ENCODE measurements around the gene MANBA. TPM values are rescaled to one million over a fixed set of nuclear protein-coding genes. Genes with fewer than 3 reads are reported as not detected.

The MANBA gene
- total and polyA plus RNA-seq, 2 of the 4 experiments (the other 2 are of a cell fraction) = 11.5 to 17.2 TPM

DNA sequence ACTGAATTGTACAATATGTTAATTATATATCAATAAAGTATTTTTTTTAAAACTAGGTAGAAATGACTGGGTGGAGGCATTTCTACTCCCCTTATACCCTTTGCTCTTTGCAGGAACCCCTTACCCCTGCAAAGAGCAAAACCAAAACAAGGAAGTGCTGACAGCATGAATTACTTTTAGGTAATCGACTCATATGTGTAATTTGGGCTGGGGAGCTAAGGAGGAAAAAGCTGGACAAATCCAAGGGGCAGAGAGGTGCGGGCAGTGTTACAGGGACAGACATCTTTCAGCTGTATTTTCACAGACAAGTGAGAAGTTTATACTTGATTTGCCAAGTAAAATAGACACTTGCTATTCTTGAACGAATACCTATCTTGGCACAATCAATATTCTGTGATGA is 35.5 kb downstream of the MANBA start:
- H3K36me3 ChIP-seq (ENCODE audit: control insufficient read depth, insufficient read depth, low read length) = peaks cover 8% of the 10 kb centered on the region; the same call in 1 of the 2 replicates
- no peak overlapping the region for H2BK20ac ChIP-seq (ENCODE audit: low read depth, low read length)
- H4K8ac ChIP-seq (ENCODE audit: low read depth in 2 of 2, low read length in 2 of 2) = no peak overlapping the region
- H4K5ac ChIP-seq (ENCODE audit: low read depth, low read length) = no peak overlapping the region
- ChIA-PET POLR2A (ENCODE audit: unreplicated experiment) (no interaction called here), CTCF (no interaction called here)
- H3K18ac ChIP-seq (ENCODE audit: low read depth, low read length) = no peak overlapping the region
- H3K9me3 ChIP-seq (ENCODE audit: control insufficient read depth, insufficient read depth, low read length) = no peaks in the 10 kb centered on the region
- H3K9me1 ChIP-seq (ENCODE audit: insufficient read depth, low read length) = peaks cover 3% of the 10 kb centered on the region; the same call in 1 of the 2 replicates
- H3K4me1 ChIP-seq (ENCODE audit: control insufficient read depth, insufficient read depth, low read length) = no peaks in the 10 kb centered on the region
- ATAC-seq (ENCODE audit: low read depth) = no peak
- no peak overlapping the region for H3K56ac ChIP-seq (ENCODE audit: extremely low read depth, insufficient read depth, low read length)
- H3K27ac ChIP-seq (ENCODE audit: insufficient read depth, low read length) = no peak overlapping the region
- no peak overlapping the region for H2BK120ac ChIP-seq (ENCODE audit: low read depth, low read length)
- no peak overlapping the region for H2AFZ ChIP-seq (replicated peaks; ENCODE audit: low read length, poor library complexity)
- TF ChIP-seq RCOR1 (IDR thresholded peaks at IDR 0.05; ENCODE audit: insufficient replicate concordance, low read length) (no peak), RAD21 (IDR thresholded peaks at IDR 0.05; ENCODE audit: low read length) (no peak), POLR2A (IDR thresholded peaks at IDR 0.05; ENCODE audit: low read depth, low read length) (no peak), SMC3 (IDR thresholded peaks at IDR 0.05; ENCODE audit: low read depth, low read length) (no peak), CEBPB (IDR thresholded peaks at IDR 0.05; ENCODE audit: low read depth, low read length) (no peak), MAZ (IDR thresholded peaks at IDR 0.05; ENCODE audit: borderline replicate concordance, low read depth, low read length) (no peak), ELK1 (IDR thresholded peaks at IDR 0.05; ENCODE audit: borderline replicate concordance, low read depth, low read length) (no peak), MXI1 (IDR thresholded peaks at IDR 0.05; ENCODE audit: borderline replicate concordance, low read depth, low read length) (no peak), CTCF (conservative IDR thresholded peaks at IDR 0.05; ENCODE audit: low read depth, low read length) (no peak), FOS (IDR thresholded peaks at IDR 0.05; ENCODE audit: low read depth, low read length) (no peak), NFE2L2 (IDR thresholded peaks at IDR 0.05; ENCODE audit: low read depth, low read length) (no peak), BHLHE40 (IDR thresholded peaks at IDR 0.05; ENCODE audit: low read depth, low read length) (no peak), MAFK (IDR thresholded peaks at IDR 0.05; ENCODE audit: low read depth, low read length) (no peak), CHD1 (IDR thresholded peaks at IDR 0.05; ENCODE audit: low read depth, low read length) (no peak)
- TF ChIP-seq, protein P1, sequence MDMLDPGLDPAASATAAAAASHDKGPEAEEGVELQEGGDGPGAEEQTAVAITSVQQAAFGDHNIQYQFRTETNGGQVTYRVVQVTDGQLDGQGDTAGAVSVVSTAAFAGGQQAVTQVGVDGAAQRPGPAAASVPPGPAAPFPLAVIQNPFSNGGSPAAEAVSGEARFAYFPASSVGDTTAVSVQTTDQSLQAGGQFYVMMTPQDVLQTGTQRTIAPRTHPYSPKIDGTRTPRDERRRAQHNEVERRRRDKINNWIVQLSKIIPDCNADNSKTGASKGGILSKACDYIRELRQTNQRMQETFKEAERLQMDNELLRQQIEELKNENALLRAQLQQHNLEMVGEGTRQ (IDR thresholded peaks at IDR 0.05; ENCODE audit: low read depth, low read length) = no peak
- WGBS, 2 experiments (ENCODE audit: extremely low coverage in 2 of 2, insufficient read length in 1 of 2) = no CpG with 5 or more reads among the region's 3 CpGs
- no peak overlapping the region for H3K23ac ChIP-seq (ENCODE audit: low read depth, low read length)
- no peak overlapping the region for H3K4me2 ChIP-seq (ENCODE audit: low read depth, low read length)
- no peak overlapping the region for H2BK15ac ChIP-seq (ENCODE audit: low read depth, low read length)
- in situ Hi-C loops (cut with MboI; ENCODE audit: low sequenced_read_pairs) = no loop called here
- peaks cover 2 to 4% of the 10 kb centered on the region in 2 experiments; a peak in 3 of 4 replicates for H3K79me1 ChIP-seq (ENCODE audit: low read depth in 1 of 2, low read length in 2 of 2)
- no peak overlapping the region for H3K9ac ChIP-seq (ENCODE audit: low read depth, low read length)
- no peak overlapping the region for H3K14ac ChIP-seq (replicated peaks; ENCODE audit: low read depth, low read length)
- no peak overlapping the region for H2AK5ac ChIP-seq (ENCODE audit: low read depth, low read length)
- H4K20me1 ChIP-seq (ENCODE audit: insufficient read depth, low read length) = no peaks in the 10 kb centered on the region
- H3K27me3 ChIP-seq (ENCODE audit: control insufficient read depth, insufficient read depth, low read length) = no peaks in the 10 kb centered on the region
- no peak overlapping the region for H3K4me3 ChIP-seq (ENCODE audit: insufficient read depth, low read depth, low read length)
- intact Hi-C loops (cut with micrococcal nuclease) = no loop called here
- H2BK5ac ChIP-seq (ENCODE audit: low read depth, low read length, poor library complexity, severe bottlenecking) = no peak overlapping the region
- no peak overlapping the region for H2AK9ac ChIP-seq (replicated peaks; ENCODE audit: low read depth, low read length, poor library complexity)
- DNase-seq = no peak
- dilution Hi-C loops (cut with HindIII; ENCODE audit: low sequenced_read_pairs, unreplicated experiment) = no loop called here
- no peak overlapping the region for H3K4ac ChIP-seq (ENCODE audit: low read depth, low read length)
- no peak overlapping the region for H4K91ac ChIP-seq (ENCODE audit: insufficient read depth, low read depth, low read length)
- BruUV-seq (replicated peaks) = no TSS peak
